Caco-2 (cell line): ENCODE results near the gene LARP4B. TPM values are rescaled to one million over a fixed set of nuclear protein-coding genes. Genes with fewer than 3 reads are reported as not detected.
A peak's percentile ranks its signal among the peaks of the same experiment; 100 is the strongest.

Experiments
- BruUV-seq: library from RNA; stranded (reverse); fragments of 400-500 nt; replicated peaks from 2 replicates; lab custom pipeline; 2021; lab: Mats Ljungman, UMichigan
- CTCF ChIA-PET: fragments of 300-600 bp; sonication (Branson Sonifier 250); formaldehyde crosslinking; loops from one replicate; lab custom pipeline; 2022; ENCODE audit warnings: antibody characterized with exemption; lab: Charles Lee
- POLR2A ChIA-PET: fragments of 300-600 bp; sonication (Branson Sonifier 250); formaldehyde crosslinking; loops from one replicate; lab custom pipeline; 2022; ENCODE audit warnings: antibody characterized with exemption; lab: Charles Lee
- DNase-seq, 2 experiments: peaks; one replicate each; pipeline versions ENCODE4 v3.0.0 to v3.0.0-alpha.2; 2020 to 2022
- H3K27me3 ChIP-seq: replicated peaks from 2 replicates; pipeline ENCODE4 v1.6.0; 2011; ENCODE audit warnings: low read length; ENCODE audit not compliant: control insufficient read depth, insufficient read depth
- H3K36me3 ChIP-seq: 2 replicates; pipeline ENCODE4 v1.5.1; 2011; ENCODE audit warnings: low read length; ENCODE audit not compliant: control insufficient read depth, insufficient read depth
- H3K4me1 ChIP-seq: fragments of 250-450 bp; sonication (Bioruptor Pico); 2 replicates; pipeline ENCODE4 v1.5.1; 2020; ENCODE audit warnings: mild to moderate bottlenecking
- H3K4me3 ChIP-seq: 2 replicates; pipeline ENCODE4 v1.5.1; 2011; ENCODE audit warnings: low read depth, mild to moderate bottlenecking, control low read depth, low read length
- H3K9me3 ChIP-seq: fragments of 250-450 bp; sonication (Bioruptor Pico); 2 replicates; pipeline ENCODE4 v1.5.1; 2020; ENCODE audit warnings: mild to moderate bottlenecking, moderate library complexity
- H3K27ac Mint-ChIP-seq: one replicate; pipeline ENCODE4 v1.8.0; 2022; ENCODE audit warnings: mixed read lengths; ENCODE audit not compliant: unreplicated experiment
- H3K27me3 Mint-ChIP-seq: one replicate; pipeline ENCODE4 v1.8.0; 2022; ENCODE audit warnings: mixed read lengths; ENCODE audit not compliant: insufficient read depth, unreplicated experiment
- H3K36me3 Mint-ChIP-seq: one replicate; pipeline ENCODE4 v1.8.0; 2022; ENCODE audit warnings: mild to moderate bottlenecking, mixed read lengths; ENCODE audit not compliant: insufficient read depth, unreplicated experiment
- H3K4me1 Mint-ChIP-seq: one replicate; pipeline ENCODE4 v1.8.0; 2022; ENCODE audit warnings: low read depth, mixed read lengths; ENCODE audit not compliant: unreplicated experiment
- H3K4me3 Mint-ChIP-seq: one replicate; pipeline ENCODE4 v1.8.0; 2022; ENCODE audit warnings: mild to moderate bottlenecking, moderate library complexity, mixed read lengths; ENCODE audit not compliant: unreplicated experiment
- H3K9me3 Mint-ChIP-seq: one replicate; pipeline ENCODE4 v1.8.0; 2022; ENCODE audit warnings: mixed read lengths; ENCODE audit not compliant: unreplicated experiment
- intact Hi-C: fragments of 100-400 bp; cut with micrococcal nuclease; formaldehyde crosslinking; loops from one replicate; pipeline ENCODE4 v1.10.0; 2022; ENCODE audit not compliant: unreplicated experiment
- total RNA-seq: library from RNA; stranded (reverse); gene quantifications from 2 replicates; pipeline ENCODE4 v1.2.3, GENCODE V29; 2022
- TF ChIP-seq, protein P1 (sequence below), 2 experiments: fragments of 200-600 bp in 1 of 2; IDR thresholded peaks; 1 replicate in 1 of 2; 2 replicates in 1 of 2; pipeline versions ENCODE4 v1.5.1 to v1.8.0; 2011 to 2022; ENCODE audit warnings: antibody characterized with exemption in 1 of 2, control low read depth in 1 of 2, inconsistent platforms in 1 of 2, low read depth in 1 of 2, low read length in 1 of 2, mild to moderate bottlenecking in 1 of 2, moderate library complexity in 1 of 2; ENCODE audit not compliant: insufficient read depth in 1 of 2, severe bottlenecking in 1 of 2, unreplicated experiment in 1 of 2

Gene LARP4B
- total RNA-seq, 1 experiment from 2014 or later, result 235 TPM

DNA sequence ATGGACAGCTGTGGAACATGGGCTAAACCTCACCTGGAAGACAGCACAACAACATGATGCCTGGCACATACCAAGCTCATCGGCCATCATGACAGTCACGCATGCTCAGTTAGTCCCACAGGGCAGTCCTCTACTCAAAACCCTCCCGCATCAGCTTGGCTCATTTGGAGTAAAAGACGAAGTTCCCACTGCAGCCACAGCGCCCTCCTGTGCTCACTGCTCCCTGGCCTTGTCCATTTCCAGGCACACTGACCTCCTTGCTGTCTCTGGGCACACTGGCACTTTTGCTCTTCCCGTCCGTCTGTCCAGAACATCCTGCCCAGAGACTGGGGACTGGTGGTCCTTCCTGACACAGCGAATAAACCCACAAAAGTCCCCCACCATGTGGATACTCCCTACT, 66.2 kb downstream of the LARP4B start:
- Mint-ChIP-seq H3K4me1 (no peaks in the 10 kb centered on the region), H3K9me3 (no peaks in the 10 kb centered on the region), H3K27ac (peak overlapping the region; percentile 3), H3K36me3 (peaks cover 88% of the 10 kb centered on the region), H3K4me3 (no peak overlapping the region), H3K27me3 (no peaks in the 10 kb centered on the region)
- peaks cover 9% of the 10 kb centered on the region for H3K36me3 ChIP-seq
- POLR2A ChIA-PET, result no interaction called here
- TF ChIP-seq, protein P1, sequence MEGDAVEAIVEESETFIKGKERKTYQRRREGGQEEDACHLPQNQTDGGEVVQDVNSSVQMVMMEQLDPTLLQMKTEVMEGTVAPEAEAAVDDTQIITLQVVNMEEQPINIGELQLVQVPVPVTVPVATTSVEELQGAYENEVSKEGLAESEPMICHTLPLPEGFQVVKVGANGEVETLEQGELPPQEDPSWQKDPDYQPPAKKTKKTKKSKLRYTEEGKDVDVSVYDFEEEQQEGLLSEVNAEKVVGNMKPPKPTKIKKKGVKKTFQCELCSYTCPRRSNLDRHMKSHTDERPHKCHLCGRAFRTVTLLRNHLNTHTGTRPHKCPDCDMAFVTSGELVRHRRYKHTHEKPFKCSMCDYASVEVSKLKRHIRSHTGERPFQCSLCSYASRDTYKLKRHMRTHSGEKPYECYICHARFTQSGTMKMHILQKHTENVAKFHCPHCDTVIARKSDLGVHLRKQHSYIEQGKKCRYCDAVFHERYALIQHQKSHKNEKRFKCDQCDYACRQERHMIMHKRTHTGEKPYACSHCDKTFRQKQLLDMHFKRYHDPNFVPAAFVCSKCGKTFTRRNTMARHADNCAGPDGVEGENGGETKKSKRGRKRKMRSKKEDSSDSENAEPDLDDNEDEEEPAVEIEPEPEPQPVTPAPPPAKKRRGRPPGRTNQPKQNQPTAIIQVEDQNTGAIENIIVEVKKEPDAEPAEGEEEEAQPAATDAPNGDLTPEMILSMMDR (IDR thresholded peaks at IDR 0.05; ENCODE audit: insufficient read depth in 1 of 2, low read depth in 1 of 2, low read length in 1 of 2, severe bottlenecking in 1 of 2, unreplicated experiment in 1 of 2), result no peak
- no peaks in the 10 kb centered on the region for H3K27me3 ChIP-seq
- CTCF ChIA-PET, result interaction anchor here (1.3 kb wide), 1 partner anchor 18 kb away, joined by 4 read pairs; no protein-coding TSS in a partner anchor
- no TSS peak for BruUV-seq
- no peak for DNase-seq
- intact Hi-C loops, result no loop called here
- H3K9me3 ChIP-seq, result no peaks in the 10 kb centered on the region
- H3K4me1 ChIP-seq, result no peaks in the 10 kb centered on the region
- H3K4me3 ChIP-seq, result no peak overlapping the region

DNA sequence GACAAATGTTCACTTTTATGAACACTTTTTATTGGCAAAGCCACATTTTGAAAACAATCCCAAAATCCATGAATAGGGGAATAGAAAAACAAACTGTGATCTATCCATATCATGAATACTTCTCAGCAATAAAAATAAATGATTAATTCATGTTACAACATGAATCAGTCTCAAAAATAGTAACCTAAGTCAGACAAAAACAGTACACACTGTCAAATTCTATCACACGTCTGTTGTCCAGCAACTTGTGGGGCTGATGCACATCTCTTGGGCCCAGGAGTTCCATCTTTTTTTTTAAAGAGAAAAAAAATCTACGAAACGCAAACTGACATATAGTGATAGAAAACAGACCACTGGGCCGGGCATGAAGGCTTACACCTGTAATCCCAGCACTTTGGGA, 71.0 kb downstream of the LARP4B start:
- no peak overlapping the region for H3K27ac Mint-ChIP-seq
- ChIA-PET CTCF (no interaction called here), POLR2A (no interaction called here)
- peaks cover 8% of the 10 kb centered on the region for H3K36me3 ChIP-seq
- no peak overlapping the region for H3K4me3 ChIP-seq
- TF ChIP-seq, protein P1 (IDR thresholded peaks at IDR 0.05; ENCODE audit: insufficient read depth in 1 of 2, low read depth in 1 of 2, low read length in 1 of 2, severe bottlenecking in 1 of 2, unreplicated experiment in 1 of 2), result no peak
- BruUV-seq, result no TSS peak
- H3K27me3 Mint-ChIP-seq, result no peaks in the 10 kb centered on the region
- intact Hi-C loops, result no loop called here
- no peak overlapping the region for H3K4me3 Mint-ChIP-seq
- no peaks in the 10 kb centered on the region for H3K9me3 Mint-ChIP-seq
- H3K36me3 Mint-ChIP-seq, result peaks cover 99% of the 10 kb centered on the region
- no peak for DNase-seq
- H3K27me3 ChIP-seq, result no peaks in the 10 kb centered on the region
- H3K4me1 Mint-ChIP-seq, result peaks cover 14% of the 10 kb centered on the region
- H3K4me1 ChIP-seq, result no peaks in the 10 kb centered on the region
- no peaks in the 10 kb centered on the region for H3K9me3 ChIP-seq

DNA sequence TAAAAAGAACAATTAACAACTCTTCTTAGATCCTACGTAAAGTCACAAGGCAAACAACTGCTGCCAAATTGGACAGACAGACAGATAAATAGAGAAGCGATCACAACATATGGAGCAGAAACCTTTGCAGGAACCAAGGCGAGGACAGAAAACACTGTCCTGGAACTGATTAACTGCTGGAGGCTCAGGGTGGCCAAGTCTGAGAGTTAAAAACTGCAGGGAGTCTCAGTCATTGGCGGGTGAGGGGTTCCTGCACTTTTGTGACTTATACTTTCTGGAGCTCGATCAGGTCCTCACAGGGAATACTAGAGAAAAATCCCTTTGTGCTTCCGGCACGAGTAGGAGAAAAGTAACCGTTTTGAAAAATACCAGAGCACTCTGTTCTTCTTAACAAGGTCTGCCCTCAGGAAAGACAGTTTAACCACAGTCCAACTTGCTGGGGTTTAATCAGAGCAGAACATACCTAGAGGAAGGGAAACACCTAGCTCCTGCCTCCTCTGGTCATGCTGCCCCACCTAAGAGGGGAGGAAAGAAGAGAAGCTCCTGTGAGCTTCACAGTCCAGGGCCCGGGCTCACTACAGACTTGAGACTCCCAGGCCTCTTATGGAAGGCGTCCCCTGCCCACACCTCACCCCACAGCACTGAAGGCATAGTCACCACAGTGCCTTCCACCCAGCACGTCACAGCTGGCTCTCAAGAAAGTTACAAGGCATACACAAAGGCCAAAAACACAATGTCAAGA, 74.9 kb downstream of the LARP4B start:
- Histone ChIP-seq H3K9me3 (peaks cover 5% of the 10 kb centered on the region; the same call in 1 of the 2 replicates), H3K27me3 (no peaks in the 10 kb centered on the region), H3K4me3 (no peak overlapping the region), H3K4me1 (peaks cover 12% of the 10 kb centered on the region; the same call in 1 of the 2 replicates), H3K36me3 (peaks cover 4% of the 10 kb centered on the region; the same call in 1 of the 2 replicates)
- POLR2A ChIA-PET, result no interaction called here
- no peaks in the 10 kb centered on the region for H3K9me3 Mint-ChIP-seq
- TF ChIP-seq, protein P1 (IDR thresholded peaks at IDR 0.05; ENCODE audit: insufficient read depth in 1 of 2, low read depth in 1 of 2, low read length in 1 of 2, severe bottlenecking in 1 of 2, unreplicated experiment in 1 of 2), result no peak
- BruUV-seq, result no TSS peak
- H3K27ac Mint-ChIP-seq, result peak overlapping the region; percentile 68
- CTCF ChIA-PET, result no interaction called here
- no peaks in the 10 kb centered on the region for H3K27me3 Mint-ChIP-seq
- H3K4me3 Mint-ChIP-seq, result no peak overlapping the region
- no peak for DNase-seq
- peaks cover 27% of the 10 kb centered on the region for H3K4me1 Mint-ChIP-seq
- intact Hi-C loops, result no loop called here
- H3K36me3 Mint-ChIP-seq, result peaks cover 100% of the 10 kb centered on the region
